Smooth muscle cell of the coronary artery (primary cell): ENCODE data around the gene SYCE3. TPM values are rescaled to one million over a fixed set of nuclear protein-coding genes. Genes with fewer than 3 reads are reported as not detected.

Experiments
- total RNA-seq: library from RNA; depleted of rRNA; stranded (reverse); fragments of >200 nt; gene quantifications from 2 replicates; pipeline ENCODE4 v1.2.3, GENCODE V29; 2014; ENCODE audit warnings: low replicate concordance

Gene SYCE3, protein sequence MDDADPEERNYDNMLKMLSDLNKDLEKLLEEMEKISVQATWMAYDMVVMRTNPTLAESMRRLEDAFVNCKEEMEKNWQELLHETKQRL
- not detected in 2 replicates for total RNA-seq

GRCh38 chr22:50562523-50563412, at the start of gene SYCE3:
Gene SYCE3 (minus strand): TSS chr22:50562919. CDS start chr22:50556405, 6,514 bp downstream.

GRCh38 chr22:50600538-50600937, 37.8 kb upstream of the SYCE3 start, which contains the start of gene MAPK8IP2:
Gene MAPK8IP2 (plus strand): TSS chr22:50600793. CDS start chr22:50600819, 26 bp downstream.

GRCh38 chr22:50582493-50583293, 20.0 kb upstream of the SYCE3 start, which contains the start of gene CHKB:
Gene CHKB (minus strand): TSS chr22:50582849. CDS start chr22:50582781, 68 bp downstream.

DNA sequence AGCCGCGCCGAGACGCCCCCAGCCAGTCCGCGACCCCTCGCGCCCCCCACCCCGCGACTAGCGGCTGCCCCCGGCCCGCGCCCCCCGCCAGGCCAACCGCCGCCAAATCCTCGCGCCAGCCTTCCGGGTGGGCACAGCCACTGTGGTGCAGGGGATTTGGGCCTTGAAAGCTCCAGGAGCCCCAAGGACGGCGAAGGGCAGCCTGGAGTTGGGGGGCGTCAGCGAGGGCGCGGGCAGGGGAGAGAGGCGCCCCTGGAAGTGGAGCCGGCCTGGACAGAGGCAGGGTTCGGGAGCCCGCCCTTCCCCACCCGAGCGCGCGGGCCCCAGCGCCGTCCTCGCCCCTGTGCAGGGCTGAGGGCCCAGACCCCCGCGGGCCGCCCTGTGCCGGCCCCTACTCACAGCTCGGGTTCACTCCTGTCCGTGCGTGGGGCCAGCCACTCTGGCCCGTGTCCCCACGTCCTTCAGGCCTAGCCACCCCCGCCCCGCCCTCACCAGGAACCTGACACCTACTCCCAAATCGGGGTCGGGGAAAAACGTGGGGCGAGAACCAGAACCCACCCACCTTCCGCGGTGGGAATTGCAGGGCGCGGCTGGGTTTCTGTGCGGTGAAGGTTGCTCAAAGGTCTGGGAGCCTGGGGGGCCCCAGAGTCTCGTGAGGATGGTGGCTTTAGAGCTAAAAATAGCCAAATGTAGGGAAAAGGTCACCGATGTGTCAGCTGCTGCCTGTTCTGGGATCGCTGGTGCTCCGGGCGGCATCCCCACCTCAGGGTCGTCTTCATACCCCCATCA, 15.5 kb upstream of the SYCE3 start, which contains the start of gene CPT1B:
TSS of gene CPT1B (minus strand) at position 441 of the 789 bp plus-strand sequence. CDS start 512 bp downstream, outside the sequence.

GRCh38 chr22:50545522-50546325, 17.0 kb downstream of the SYCE3 start, which contains the start of gene KLHDC7B:
Gene KLHDC7B (plus strand): TSS chr22:50545899. CDS start chr22:50546244, 345 bp downstream.

DNA sequence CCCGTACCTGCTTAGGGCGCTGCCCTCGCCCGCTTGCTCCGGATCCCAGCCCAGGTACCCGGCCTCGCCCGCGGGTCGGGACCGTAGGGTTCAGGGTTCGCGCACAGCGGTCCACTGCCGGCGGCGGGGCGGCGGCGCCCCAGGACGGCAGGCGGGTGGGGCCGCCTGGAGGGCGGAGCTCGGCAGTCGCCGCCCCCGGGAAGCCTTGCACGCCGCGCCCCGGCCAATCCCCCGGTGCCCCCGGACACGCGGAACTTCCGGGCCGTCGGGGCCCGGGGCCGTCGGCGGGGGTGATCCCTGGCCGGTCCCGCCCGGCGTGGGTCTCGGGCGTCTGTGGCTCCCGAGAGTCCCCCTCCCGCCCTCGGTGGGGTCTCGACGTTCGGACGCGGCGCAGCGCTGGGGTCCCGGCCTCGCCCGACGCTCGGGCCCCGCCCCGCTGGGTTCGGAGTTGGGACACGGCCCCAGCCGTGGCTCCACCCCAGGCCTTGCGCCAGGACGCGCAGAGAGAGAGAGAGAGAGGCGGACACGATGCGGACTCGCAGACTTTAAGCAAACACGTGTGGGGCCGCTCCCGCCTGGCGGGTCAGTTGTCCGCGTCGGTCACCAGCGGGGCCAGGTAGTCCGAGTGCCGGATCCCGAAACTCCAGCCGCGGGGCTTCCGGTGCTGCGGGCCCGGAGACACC, 32.7 kb downstream of the SYCE3 start, which contains the start of gene TYMP:
TSS of gene TYMP (minus strand) at position 116 of the 683 bp plus-strand sequence. CDS start 303 bp downstream, outside the sequence.

DNA sequence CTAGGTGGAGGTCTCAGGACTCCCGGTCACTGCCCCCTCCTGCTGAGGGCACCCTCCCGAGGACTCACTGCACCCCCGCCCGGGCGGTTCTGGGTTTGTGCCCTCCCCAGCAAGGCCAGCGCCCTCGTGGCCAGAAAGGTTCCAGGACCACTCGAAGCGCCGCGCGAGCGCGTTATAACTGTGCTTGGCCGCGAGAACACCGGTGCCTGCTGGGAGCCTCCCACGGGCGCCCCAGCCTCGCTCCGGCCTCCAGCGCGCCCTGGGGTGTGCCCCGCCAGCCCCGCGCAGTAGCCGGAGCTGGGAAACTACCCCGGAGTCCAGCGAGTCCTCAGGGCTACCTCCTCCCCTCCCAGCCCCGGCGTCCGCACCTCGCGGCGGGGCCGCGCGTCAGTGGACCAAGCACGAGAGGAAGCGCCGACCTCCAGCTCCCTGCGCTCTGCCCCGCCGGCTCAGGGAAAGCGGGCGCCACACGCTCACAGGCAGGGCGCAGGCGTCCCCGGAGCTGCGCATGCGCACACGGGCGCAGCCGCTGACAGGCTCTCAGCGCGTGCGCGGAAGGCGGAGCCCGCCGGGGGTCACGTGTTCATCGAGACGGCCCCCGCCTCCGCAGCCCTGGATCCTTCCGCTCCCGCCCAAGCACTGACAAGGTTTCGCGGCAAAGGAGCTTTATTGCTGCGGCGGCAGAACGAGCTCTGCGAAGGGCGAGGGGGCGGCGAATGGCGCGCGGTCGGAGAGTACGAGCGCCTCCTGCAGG, 37.4 kb downstream of the SYCE3 start, which contains the start of gene SCO2:
TSS of gene SCO2 (minus strand) at position 495 of the 754 bp plus-strand sequence. CDS start 1,187 bp downstream, outside the sequence.

GRCh38 chr22:50507991-50508884, 54.5 kb downstream of the SYCE3 start, which contains the start of gene NCAPH2:
Gene NCAPH2 (plus strand): TSS chr22:50508224. CDS start chr22:50508338, 114 bp downstream.

GRCh38 chr22:50507421-50507990, 55.2 kb downstream of the SYCE3 start, which contains the start of gene LMF2:
Gene LMF2 (minus strand): TSS chr22:50507702. CDS start chr22:50507675, 27 bp downstream.

Other genes with a start within 250 kb of the SYCE3 start
- gene DENND6B, start 235.9 kb downstream of the SYCE3 start, total RNA-seq = 1.1 and 1.3 TPM in 2 replicates
- 42.1 and 74.9 TPM in 2 replicates for gene PPP6R2, start 219.6 kb downstream of the SYCE3 start, total RNA-seq
- gene SBF1, start 87.9 kb downstream of the SYCE3 start, total RNA-seq = 50.8 and 109 TPM in 2 replicates
- gene ADM2, start 81.4 kb downstream of the SYCE3 start, total RNA-seq = 1.2 and 1.6 TPM in 2 replicates
- gene MIOX, start 76.1 kb downstream of the SYCE3 start, total RNA-seq = not detected in 2 replicates
- 17.3 and 23.0 TPM in 2 replicates for gene LMF2, start 55.2 kb downstream of the SYCE3 start, total RNA-seq
- 14.6 and 24.6 TPM in 2 replicates for gene NCAPH2, start 54.7 kb downstream of the SYCE3 start, total RNA-seq
- gene SCO2, start 37.3 kb downstream of the SYCE3 start, total RNA-seq = 0.12 and 1.2 TPM in 2 replicates
- gene TYMP, start 32.9 kb downstream of the SYCE3 start, total RNA-seq = 9.6 and 18.0 TPM in 2 replicates
- gene KLHDC7B, start 17.0 kb downstream of the SYCE3 start, total RNA-seq = under 0.01 and 0.08 TPM in 2 replicates
- 0.90 and 3.0 TPM in 2 replicates for gene CPT1B, start 15.5 kb upstream of the SYCE3 start, total RNA-seq
- gene CHKB, start 19.9 kb upstream of the SYCE3 start, total RNA-seq = 12.2 and 21.9 TPM in 2 replicates
- gene MAPK8IP2, start 37.9 kb upstream of the SYCE3 start, total RNA-seq = 0.08 and 0.12 TPM in 2 replicates
- 8.0 and 13.1 TPM in 2 replicates for gene ARSA, start 65.2 kb upstream of the SYCE3 start, total RNA-seq
- gene SHANK3, start 109.9 kb upstream of the SYCE3 start, total RNA-seq = 0.30 and 0.70 TPM in 2 replicates
- not detected in 2 replicates for gene ACR, start 175.3 kb upstream of the SYCE3 start, total RNA-seq
- gene RABL2B, start 220.7 kb upstream of the SYCE3 start, total RNA-seq = 8.0 and 15.9 TPM in 2 replicates